Measurements from ENCODE around the gene NHS.

GRCh38 chrX:17656556-17656955 is 281.6 kb downstream of the NHS start:
- TF ChIP-seq CTCF (IDR thresholded peaks at IDR 0.05), result no peak
- no peak for TF ChIP-seq ZFX (IDR thresholded peaks at IDR 0.05; ENCODE audit: borderline replicate concordance)
